Measurements from ENCODE around the gene CACNA1D.

- TF ChIP-seq, protein P1, sequence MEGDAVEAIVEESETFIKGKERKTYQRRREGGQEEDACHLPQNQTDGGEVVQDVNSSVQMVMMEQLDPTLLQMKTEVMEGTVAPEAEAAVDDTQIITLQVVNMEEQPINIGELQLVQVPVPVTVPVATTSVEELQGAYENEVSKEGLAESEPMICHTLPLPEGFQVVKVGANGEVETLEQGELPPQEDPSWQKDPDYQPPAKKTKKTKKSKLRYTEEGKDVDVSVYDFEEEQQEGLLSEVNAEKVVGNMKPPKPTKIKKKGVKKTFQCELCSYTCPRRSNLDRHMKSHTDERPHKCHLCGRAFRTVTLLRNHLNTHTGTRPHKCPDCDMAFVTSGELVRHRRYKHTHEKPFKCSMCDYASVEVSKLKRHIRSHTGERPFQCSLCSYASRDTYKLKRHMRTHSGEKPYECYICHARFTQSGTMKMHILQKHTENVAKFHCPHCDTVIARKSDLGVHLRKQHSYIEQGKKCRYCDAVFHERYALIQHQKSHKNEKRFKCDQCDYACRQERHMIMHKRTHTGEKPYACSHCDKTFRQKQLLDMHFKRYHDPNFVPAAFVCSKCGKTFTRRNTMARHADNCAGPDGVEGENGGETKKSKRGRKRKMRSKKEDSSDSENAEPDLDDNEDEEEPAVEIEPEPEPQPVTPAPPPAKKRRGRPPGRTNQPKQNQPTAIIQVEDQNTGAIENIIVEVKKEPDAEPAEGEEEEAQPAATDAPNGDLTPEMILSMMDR (IDR thresholded peaks at IDR 0.05; ENCODE audit: low read depth, low read length) = no peak
- TF ChIP-seq EZH2phosphoT487 (IDR thresholded peaks at IDR 0.05; ENCODE audit: low read depth) = no peak
Observed at GRCh38 chr3:53694046-53694445, 199.6 kb downstream of the CACNA1D start.

All from OCI-LY3 (cell line).